ENCODE measurements around the gene GBE1.

The GBE1 gene

GRCh38 chr3:81696090-81696489 is 65.4 kb downstream of the GBE1 start:
- no peak for DNase-seq

- no peak for DNase-seq
Measured at GRCh38 chr3:81695302-81695701, 66.1 kb downstream of the GBE1 start.

- no peak for DNase-seq
Measured at GRCh38 chr3:81694662-81695061, 66.8 kb downstream of the GBE1 start.

- DNase-seq: no peak
Measured at GRCh38 chr3:81692766-81693165, 68.7 kb downstream of the GBE1 start.

- DNase-seq: no peak
Measured at GRCh38 chr3:81689617-81690016, 71.8 kb downstream of the GBE1 start.

GRCh38 chr3:81684751-81685395 is 76.6 kb downstream of the GBE1 start:
- no peak for DNase-seq

- DNase-seq: no peak
Measured at GRCh38 chr3:81676706-81677456, 84.6 kb downstream of the GBE1 start.

- DNase-seq: peak in 2 of 4 experiments; percentile 2 to 6
Measured at GRCh38 chr3:81674690-81675089, 86.8 kb downstream of the GBE1 start.

- DNase-seq: no peak
Measured at GRCh38 chr3:81668283-81668682, 93.2 kb downstream of the GBE1 start.

GRCh38 chr3:81666502-81667121 is 94.8 kb downstream of the GBE1 start:
- DNase-seq: peak; percentile 8 to 48 (median 26)

GRCh38 chr3:81663114-81663513 is 98.3 kb downstream of the GBE1 start:
- no peak for DNase-seq

GRCh38 chr3:81660036-81660435 is 101.4 kb downstream of the GBE1 start:
- no peak for DNase-seq

GRCh38 chr3:81658322-81658997 is 103.0 kb downstream of the GBE1 start:
- DNase-seq: no peak

GRCh38 chr3:81651139-81651538 is 110.3 kb downstream of the GBE1 start:
- DNase-seq: no peak

- DNase-seq: no peak
Measured at GRCh38 chr3:81650187-81650586, 111.3 kb downstream of the GBE1 start.

- no peak for DNase-seq
Measured at GRCh38 chr3:81645248-81645647, 116.2 kb downstream of the GBE1 start.

GRCh38 chr3:81643721-81644120 is 117.7 kb downstream of the GBE1 start:
- peak in 2 of 4 experiments; percentile 4 to 11 for DNase-seq

- no peak for DNase-seq
Measured at GRCh38 chr3:81638480-81638879, 123.0 kb downstream of the GBE1 start.

- DNase-seq: no peak
Measured at GRCh38 chr3:81632659-81633058, 128.8 kb downstream of the GBE1 start.

- DNase-seq: no peak
Measured at GRCh38 chr3:81624756-81625155, 136.7 kb downstream of the GBE1 start.

- DNase-seq: no peak
Measured at GRCh38 chr3:81622395-81622794, 139.1 kb downstream of the GBE1 start.

GRCh38 chr3:81621277-81621676 is 140.2 kb downstream of the GBE1 start:
- no peak for DNase-seq

- DNase-seq: no peak
Measured at GRCh38 chr3:81620849-81621248, 140.6 kb downstream of the GBE1 start.

Measured in suppressor macrophage (primary cell).